OCI-LY7 (cell line): Measurements from ENCODE around the gene CHST13.
"Not testable (repeated sequence)": the region's sequence is repeated elsewhere in the genome, so short reads cannot be mapped to it uniquely, and the experiment has no call there.

Source experiments
- CTCF ChIP-seq: fragments of 200-600 bp; sonication (generic); conservative IDR thresholded peaks from 2 replicates; pipeline ENCODE4 v1.5.1; 2014; ENCODE audit warnings: mild to moderate bottlenecking, antibody characterized with exemption, low read length, moderate library complexity, mixed read lengths
- EZH2phosphoT487 ChIP-seq: fragments of 200-600 bp; sonication (generic); IDR thresholded peaks from 2 replicates; pipeline ENCODE4 v1.6.1; 2018; ENCODE audit warnings: low read depth, borderline replicate concordance, mild to moderate bottlenecking, mixed run types, antibody characterized with exemption, low read length, moderate library complexity, mixed read lengths

GRCh38 chr3:126534716-126535115, 10.8 kb downstream of the CHST13 start:
- TF ChIP-seq CTCF, EZH2phosphoT487: not testable (repeated sequence)
